Tibial artery (tissue), 4 donors: Measurements from ENCODE around the gene ATRX.
"Not testable (repeated sequence)": the region's sequence is repeated elsewhere in the genome, so short reads cannot be mapped to it uniquely, and the experiment has no call there.

Source experiments
- DNase-seq, 2 donors: peaks; one replicate each; pipeline ENCODE4 v3.0.0-alpha.2; 2019
- H3K27ac ChIP-seq, 2 donors: fragments of 200-600 bp; sonication (generic) in 1 of 2; 1 replicate in 1 of 2; 2 replicates in 1 of 2; pipeline ENCODE4 v1.5.1; 2018 to 2019; ENCODE audit warnings: mild to moderate bottlenecking in 1 of 2
- H3K27me3 ChIP-seq, 2 donors: fragments of 200-600 bp; sonication (generic) in 1 of 2; one replicate each; pipeline versions ENCODE4 v1.5.1 to v1.6.0; 2016 to 2019
- H3K36me3 ChIP-seq, 3 donors: fragments of 200-600 bp; sonication (generic) in 2 of 3; one replicate each; pipeline ENCODE4 v1.5.1; 2016 to 2019; ENCODE audit warnings: mild to moderate bottlenecking in 2 of 3
- H3K4me1 ChIP-seq, 4 donors: fragments of 200-600 bp; sonication (generic) in 2 of 4; 1 replicate in 3 of 4; 2 replicates in 1 of 4; pipeline ENCODE4 v1.5.1; 2016 to 2019
- H3K4me3 ChIP-seq, 2 donors: fragments of 200-600 bp; sonication (generic) in 1 of 2; 1 replicate in 1 of 2; 2 replicates in 1 of 2; pipeline ENCODE4 v1.5.1; 2018 to 2019; ENCODE audit warnings: mild to moderate bottlenecking in 2 of 2
- H3K9me3 ChIP-seq, 3 donors: fragments of 200-600 bp; sonication (generic) in 1 of 3; one replicate each; pipeline ENCODE4 v1.5.1; 2016 to 2019
- intact Hi-C: fragments of 100-400 bp; cut with DNase I; formaldehyde crosslinking; loops from one replicate; pipeline ENCODE4 v1.15.0; 2023; ENCODE audit warnings: low total_unique reads
- TF ChIP-seq, protein P1 (sequence below), 2 experiments: fragments of 200-600 bp in 1 of 2; fragments of 450-650 bp in 1 of 2; IDR thresholded peaks; one replicate each; pipeline ENCODE4 v1.5.1; 2017 to 2019; ENCODE audit warnings: antibody characterized with exemption in 2 of 2, mild to moderate bottlenecking in 1 of 2, moderate library complexity in 1 of 2

The ATRX gene

DNA sequence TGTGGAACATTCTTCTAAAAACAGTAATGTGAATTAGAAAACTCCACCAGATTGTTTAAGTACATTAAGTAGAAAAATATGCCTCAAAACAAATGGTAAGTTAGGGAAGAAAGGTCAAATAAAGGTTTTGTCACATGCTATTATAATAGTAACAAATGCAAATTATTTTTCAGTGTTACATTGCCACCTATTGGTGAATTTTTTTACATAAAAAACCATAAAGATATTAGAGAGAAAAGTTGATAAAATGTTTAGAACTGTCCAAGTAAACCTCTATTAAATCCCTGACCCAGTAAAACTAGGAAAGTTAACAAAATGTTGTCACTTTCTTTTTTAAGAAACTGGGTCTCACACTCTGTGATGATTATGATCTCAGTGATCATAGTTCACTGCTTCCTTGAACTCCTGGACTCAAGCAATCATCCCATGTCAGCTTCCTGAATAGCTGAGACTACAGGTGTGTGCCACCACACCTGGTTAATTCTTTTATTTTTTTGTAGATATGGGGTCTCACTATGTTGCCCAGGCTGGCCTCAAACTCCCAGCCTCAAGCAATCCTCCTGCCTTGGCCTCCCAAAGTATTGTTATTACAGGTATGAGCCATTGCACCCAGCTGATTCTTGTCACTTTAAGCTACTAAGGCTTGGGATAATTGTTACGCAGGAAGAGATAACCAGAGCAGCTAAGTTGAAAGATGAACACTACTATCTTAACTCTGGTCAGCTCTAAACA, 157.6 kb downstream of the ATRX start:
- H3K9me3 ChIP-seq, result no peaks in the 10 kb centered on the region
- TF ChIP-seq, protein P1, sequence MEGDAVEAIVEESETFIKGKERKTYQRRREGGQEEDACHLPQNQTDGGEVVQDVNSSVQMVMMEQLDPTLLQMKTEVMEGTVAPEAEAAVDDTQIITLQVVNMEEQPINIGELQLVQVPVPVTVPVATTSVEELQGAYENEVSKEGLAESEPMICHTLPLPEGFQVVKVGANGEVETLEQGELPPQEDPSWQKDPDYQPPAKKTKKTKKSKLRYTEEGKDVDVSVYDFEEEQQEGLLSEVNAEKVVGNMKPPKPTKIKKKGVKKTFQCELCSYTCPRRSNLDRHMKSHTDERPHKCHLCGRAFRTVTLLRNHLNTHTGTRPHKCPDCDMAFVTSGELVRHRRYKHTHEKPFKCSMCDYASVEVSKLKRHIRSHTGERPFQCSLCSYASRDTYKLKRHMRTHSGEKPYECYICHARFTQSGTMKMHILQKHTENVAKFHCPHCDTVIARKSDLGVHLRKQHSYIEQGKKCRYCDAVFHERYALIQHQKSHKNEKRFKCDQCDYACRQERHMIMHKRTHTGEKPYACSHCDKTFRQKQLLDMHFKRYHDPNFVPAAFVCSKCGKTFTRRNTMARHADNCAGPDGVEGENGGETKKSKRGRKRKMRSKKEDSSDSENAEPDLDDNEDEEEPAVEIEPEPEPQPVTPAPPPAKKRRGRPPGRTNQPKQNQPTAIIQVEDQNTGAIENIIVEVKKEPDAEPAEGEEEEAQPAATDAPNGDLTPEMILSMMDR (IDR thresholded peaks at IDR 0.05), result no peak
- no peak for DNase-seq
- no peaks in the 10 kb centered on the region for H3K27me3 ChIP-seq
- no peaks in the 10 kb centered on the region for H3K4me1 ChIP-seq
- intact Hi-C loops, result no loop called here
- H3K36me3 ChIP-seq, result peaks cover 0 to 14% (median 4%) of the 10 kb centered on the region in 3 donors
- H3K27ac ChIP-seq, result no peak overlapping the region
- H3K4me3 ChIP-seq, result no peak overlapping the region

DNA sequence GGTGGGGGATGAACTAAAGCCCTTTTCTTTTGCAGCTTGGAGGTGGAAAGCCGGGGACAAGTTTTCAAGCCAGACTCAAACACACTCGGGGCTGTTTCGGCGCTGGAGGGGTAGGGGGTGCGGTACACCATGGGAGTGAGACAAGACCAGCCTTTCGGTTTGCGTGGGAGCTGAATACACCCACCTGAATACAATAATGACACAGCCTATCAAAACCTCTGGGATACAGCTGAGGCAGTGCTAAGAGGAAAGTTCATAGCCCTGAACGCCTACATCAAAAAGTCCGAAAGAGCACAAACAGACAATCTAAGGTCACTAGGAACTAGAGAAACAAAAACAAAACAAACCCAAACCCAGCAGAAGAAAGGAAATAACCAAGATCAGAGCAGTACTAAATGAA, 163.3 kb downstream of the ATRX start:
- TF ChIP-seq, protein P1 (IDR thresholded peaks at IDR 0.05), result no peak
- H3K27me3 ChIP-seq, result no peaks in the 10 kb centered on the region
- H3K9me3 ChIP-seq, result no peaks in the 10 kb centered on the region
- peaks cover 0 to 4% (median 0%) of the 10 kb centered on the region in 3 donors for H3K36me3 ChIP-seq
- no peak for DNase-seq
- H3K4me1 ChIP-seq, result peaks cover 0 to 6% (median 0%) of the 10 kb centered on the region in 4 donors
- H3K4me3 ChIP-seq, result no peak overlapping the region
- no peak overlapping the region for H3K27ac ChIP-seq
- intact Hi-C loops, result no loop called here

DNA sequence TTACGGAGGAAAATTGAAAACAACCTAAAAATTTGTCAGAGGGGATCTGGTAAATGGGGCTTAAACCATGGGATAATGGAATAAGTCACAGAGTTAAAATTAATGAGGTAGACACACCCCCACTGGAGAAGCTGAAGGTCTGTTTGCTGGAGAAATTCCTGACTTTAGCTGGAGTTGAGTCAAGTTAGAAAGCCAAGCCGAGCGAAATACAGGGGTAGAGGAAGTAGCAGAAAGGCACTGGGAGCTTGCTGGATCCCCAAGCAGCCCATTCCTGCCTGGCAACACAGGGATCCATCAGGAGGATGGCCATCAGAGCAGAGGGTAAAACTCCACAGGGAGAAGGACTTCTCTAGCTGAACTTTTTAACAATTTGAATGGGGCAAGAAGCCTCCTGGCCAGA, 163.8 kb downstream of the ATRX start:
- no peak for DNase-seq
- intact Hi-C loops, result no loop called here
- TF ChIP-seq, protein P1 (IDR thresholded peaks at IDR 0.05), result no peak
- H3K36me3 ChIP-seq, result peaks cover 0 to 4% (median 0%) of the 10 kb centered on the region in 3 donors
- H3K4me1 ChIP-seq, result peaks cover 0 to 6% (median 0%) of the 10 kb centered on the region in 4 donors
- H3K9me3 ChIP-seq, result no peaks in the 10 kb centered on the region
- no peak overlapping the region for H3K4me3 ChIP-seq
- H3K27ac ChIP-seq, result no peak overlapping the region
- H3K27me3 ChIP-seq, result no peaks in the 10 kb centered on the region

DNA sequence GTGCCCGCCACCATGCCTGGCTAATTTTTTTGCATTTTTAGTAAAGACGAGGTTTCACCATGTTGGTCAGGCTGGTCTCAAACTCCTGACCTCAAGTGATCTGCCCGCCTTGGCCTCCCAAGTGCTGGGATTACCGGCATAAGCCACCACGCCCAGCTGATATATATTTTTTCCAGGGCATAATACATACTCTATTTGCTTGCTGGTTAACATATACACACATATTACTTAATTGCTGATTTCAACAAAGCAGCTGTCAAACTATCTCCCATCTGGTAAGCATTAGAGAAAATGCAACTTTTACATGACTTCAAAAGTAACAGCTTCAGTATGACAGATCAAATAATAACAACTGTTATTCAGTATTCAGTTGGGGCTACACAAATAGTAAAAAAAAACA, 164.6 kb downstream of the ATRX start:
- H3K27ac ChIP-seq, H3K4me3 ChIP-seq, H3K36me3 ChIP-seq, DNase-seq, H3K4me1 ChIP-seq, intact Hi-C loops, H3K27me3 ChIP-seq, H3K9me3 ChIP-seq: not testable (repeated sequence)

DNA sequence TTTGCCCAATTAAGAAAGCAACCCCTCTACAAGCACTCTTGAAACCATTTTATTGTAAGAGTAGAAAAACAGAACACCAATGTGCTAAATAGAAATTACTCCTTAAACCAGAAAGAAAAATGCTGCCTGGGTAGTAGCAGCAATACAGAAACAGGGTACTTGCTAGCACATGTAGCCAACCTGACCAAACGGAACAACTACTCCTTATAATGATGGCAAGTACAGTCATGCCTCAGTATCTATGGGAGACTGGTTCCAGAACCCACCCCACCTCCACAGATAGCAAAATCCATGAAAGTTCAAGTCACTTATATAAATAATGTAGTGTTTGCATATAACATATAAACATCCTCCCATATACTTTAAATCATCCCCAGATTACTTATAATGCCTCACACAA, 168.8 kb downstream of the ATRX start:
- H3K9me3 ChIP-seq, result no peaks in the 10 kb centered on the region
- TF ChIP-seq, protein P1 (IDR thresholded peaks at IDR 0.05), result no peak
- no peak for DNase-seq
- intact Hi-C loops, result no loop called here
- H3K36me3 ChIP-seq, result no peaks in the 10 kb centered on the region
- H3K4me3 ChIP-seq, result no peak overlapping the region
- peaks cover 0 to 6% (median 0%) of the 10 kb centered on the region in 4 donors for H3K4me1 ChIP-seq
- no peaks in the 10 kb centered on the region for H3K27me3 ChIP-seq
- no peak overlapping the region for H3K27ac ChIP-seq

DNA sequence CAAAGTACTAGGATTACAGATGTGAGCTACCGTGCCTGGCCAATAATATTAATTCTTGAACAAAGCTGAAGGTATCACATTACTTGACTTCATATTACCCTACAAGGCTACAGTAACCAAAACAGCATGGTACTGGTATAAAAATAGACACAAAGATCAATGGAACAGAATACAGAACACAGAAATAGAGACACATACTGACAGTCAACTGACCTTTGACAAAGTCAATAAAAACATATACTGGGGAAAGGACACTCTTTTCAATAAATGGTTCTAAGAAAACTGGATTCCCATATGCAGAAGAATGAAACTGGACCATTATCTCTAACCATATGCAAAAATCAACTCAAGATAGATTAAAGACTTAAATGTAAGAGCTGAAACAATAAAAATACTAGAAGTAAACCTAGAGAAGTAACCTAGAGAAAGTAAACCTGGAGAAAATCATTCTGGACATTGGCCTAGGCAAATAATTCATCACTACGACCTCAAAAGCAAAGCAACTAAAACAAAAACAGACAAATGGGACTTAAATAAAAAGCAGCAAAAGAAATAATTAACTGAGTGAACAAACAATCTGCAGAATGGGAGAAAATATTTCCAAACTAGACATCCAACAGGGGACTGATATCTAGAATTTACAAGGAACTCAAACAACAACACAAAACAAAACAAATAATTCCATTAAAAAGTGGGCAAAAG, 182.2 kb downstream of the ATRX start:
- no peak overlapping the region for H3K27ac ChIP-seq
- no peaks in the 10 kb centered on the region for H3K4me1 ChIP-seq
- no peak for DNase-seq
- H3K36me3 ChIP-seq, result no peaks in the 10 kb centered on the region
- no peaks in the 10 kb centered on the region for H3K9me3 ChIP-seq
- intact Hi-C loops, result no loop called here
- no peak overlapping the region for H3K4me3 ChIP-seq
- H3K27me3 ChIP-seq, result no peaks in the 10 kb centered on the region
- TF ChIP-seq, protein P1 (IDR thresholded peaks at IDR 0.05), result no peak
